HS-27A (cell line): Measurements from ENCODE around the gene TBC1D17.
A peak's percentile ranks its signal among the peaks of the same experiment; 100 is the strongest.

Experiments used
- DNase-seq: peaks from one replicate; pipeline ENCODE4 v3.0.0-alpha.2; 2012; ENCODE audit warnings: low read depth, missing footprints

TBC1D17 gene

GRCh38 chr19:49877879-49878743, 609 bp downstream of the TBC1D17 start:
- peak; percentile 96 for DNase-seq

- DNase-seq = no peak
Observed at GRCh38 chr19:49878744-49879070, 1.2 kb downstream of the TBC1D17 start.

GRCh38 chr19:49879243-49879963, 1.9 kb downstream of the TBC1D17 start:
- no peak for DNase-seq

- no peak for DNase-seq
Observed at GRCh38 chr19:49880162-49880869, 2.8 kb downstream of the TBC1D17 start.

GRCh38 chr19:49881186-49881585, 3.7 kb downstream of the TBC1D17 start:
- DNase-seq = no peak

- DNase-seq = no peak
Observed at GRCh38 chr19:49881672-49882394, 4.3 kb downstream of the TBC1D17 start.

- no peak for DNase-seq
Observed at GRCh38 chr19:49882643-49883042, 5.1 kb downstream of the TBC1D17 start.

GRCh38 chr19:49883094-49883493, 5.6 kb downstream of the TBC1D17 start:
- no peak for DNase-seq

- no peak for DNase-seq
Observed at GRCh38 chr19:49884109-49884508, 6.6 kb downstream of the TBC1D17 start.

- DNase-seq = no peak
Observed at GRCh38 chr19:49884760-49885159, 7.3 kb downstream of the TBC1D17 start.

- DNase-seq = no peak
Observed at GRCh38 chr19:49887037-49887664, 9.6 kb downstream of the TBC1D17 start.

GRCh38 chr19:49887665-49888509, 10.4 kb downstream of the TBC1D17 start:
- DNase-seq = no peak

- DNase-seq = no peak
Observed at GRCh38 chr19:49888510-49888824, 11.0 kb downstream of the TBC1D17 start.

GRCh38 chr19:49889038-49889686, 11.7 kb downstream of the TBC1D17 start:
- DNase-seq = no peak

- no peak for DNase-seq
Observed at GRCh38 chr19:49889687-49890348, 12.3 kb downstream of the TBC1D17 start.

GRCh38 chr19:49890349-49891311, 13.1 kb downstream of the TBC1D17 start:
- no peak for DNase-seq

- DNase-seq = no peak
Observed at GRCh38 chr19:49891393-49891792, 13.9 kb downstream of the TBC1D17 start.

- DNase-seq = no peak
Observed at GRCh38 chr19:49892716-49893115, 15.2 kb downstream of the TBC1D17 start.
